HepG2 (cell line): ENCODE measurements around the gene KAZALD1. TPM values are rescaled to one million over a fixed set of nuclear protein-coding genes. Genes with fewer than 3 reads are reported as not detected.
A peak's percentile ranks its signal among the peaks of the same experiment; 100 is the strongest.

ENCODE experiments used
- CENPX ChIP-seq: sonication (generic); formaldehyde crosslinking; IDR thresholded peaks from 2 replicates; pipeline ENCODE4 v1.9.0; 2021; ENCODE audit warnings: mild to moderate bottlenecking, missing genetic modification reagents, moderate library complexity
- EHMT2 ChIP-seq: fragments of 200-600 bp; sonication (generic); IDR thresholded peaks from 2 replicates; pipeline ENCODE4 v1.7.0; 2017; ENCODE audit warnings: antibody characterized with exemption, low read depth, low read length, borderline replicate concordance
- FOXP1 ChIP-seq, 2 experiments: fragments of 450-650 bp in 1 of 2; IDR thresholded peaks; 2 replicates each; pipeline ENCODE4 v1.6.1; 2017 to 2018; ENCODE audit warnings: antibody characterized with exemption in 1 of 2
- IKZF5 ChIP-seq: IDR thresholded peaks from 2 replicates; pipeline ENCODE4 v1.6.1; 2018; ENCODE audit warnings: missing genetic modification reagents, mild to moderate bottlenecking, missing compliant biosample characterization
- KAT2B ChIP-seq: fragments of 150-350 bp; IDR thresholded peaks from 2 replicates; pipeline ENCODE4 v1.6.1; 2014; ENCODE audit warnings: low read depth, low read length, borderline replicate concordance
- MED8 ChIP-seq: sonication (generic); formaldehyde crosslinking; IDR thresholded peaks from 2 replicates; pipeline ENCODE4 v1.8.1; 2023; ENCODE audit warnings: mild to moderate bottlenecking, missing genetic modification reagents; ENCODE audit not compliant: insufficient replicate concordance
- MTA1 ChIP-seq: sonication (generic); formaldehyde crosslinking; IDR thresholded peaks from 2 replicates; pipeline ENCODE4 v1.4.0; 2020; ENCODE audit warnings: missing genetic modification reagents, mild to moderate bottlenecking, borderline replicate concordance
- MYC ChIP-seq: sonication (generic); formaldehyde crosslinking; IDR thresholded peaks from 2 replicates; pipeline ENCODE4 v1.9.0; 2021; ENCODE audit warnings: missing genetic modification reagents, borderline replicate concordance
- NFIB ChIP-seq: sonication (generic); formaldehyde crosslinking; IDR thresholded peaks from 2 replicates; pipeline ENCODE4 v1.9.0; 2021; ENCODE audit warnings: missing genetic modification reagents, mild to moderate bottlenecking, borderline replicate concordance
- PBX2 ChIP-seq: IDR thresholded peaks from 2 replicates; pipeline ENCODE4 v1.6.1; 2016; ENCODE audit warnings: control low read depth
- REL ChIP-seq: sonication (generic); formaldehyde crosslinking; conservative IDR thresholded peaks from 2 replicates; pipeline ENCODE4 v1.8.0; 2022; ENCODE audit warnings: mild to moderate bottlenecking, missing genetic modification reagents, moderate library complexity
- SALL1 ChIP-seq: sonication (generic); formaldehyde crosslinking; IDR thresholded peaks from 2 replicates; pipeline ENCODE4 v1.8.0; 2022; ENCODE audit warnings: mild to moderate bottlenecking, missing genetic modification reagents
- SATB2 ChIP-seq: sonication (generic); formaldehyde crosslinking; IDR thresholded peaks from 2 replicates; pipeline ENCODE4 v1.5.0; 2020; ENCODE audit warnings: missing genetic modification reagents
- SNRNP70 ChIP-seq: fragments of 200-400 bp; formaldehyde crosslinking; IDR thresholded peaks from 2 replicates; pipeline ENCODE4 v1.6.1; 2017; ENCODE audit warnings: mild to moderate bottlenecking, low read depth, low read length, moderate library complexity
- ZBTB38 ChIP-seq: sonication (generic); formaldehyde crosslinking; IDR thresholded peaks from 2 replicates; pipeline ENCODE4 v1.5.1; 2020; ENCODE audit warnings: mild to moderate bottlenecking, missing genetic modification reagents
- ZNF124 ChIP-seq: sonication (generic); formaldehyde crosslinking; IDR thresholded peaks from 2 replicates; pipeline ENCODE4 v1.4.0; 2020; ENCODE audit warnings: missing genetic modification reagents
- ZNF567 ChIP-seq: sonication (generic); formaldehyde crosslinking; IDR thresholded peaks from 2 replicates; pipeline ENCODE4 v1.8.1; 2023; ENCODE audit warnings: mild to moderate bottlenecking, missing genetic modification reagents, borderline replicate concordance
- ZNF577 ChIP-seq: sonication (generic); formaldehyde crosslinking; IDR thresholded peaks from 2 replicates; pipeline ENCODE4 v1.4.0; 2020; ENCODE audit warnings: mild to moderate bottlenecking, low read depth, missing genetic modification reagents, borderline replicate concordance
- ZNF605 ChIP-seq: sonication (generic); formaldehyde crosslinking; IDR thresholded peaks from 2 replicates; pipeline ENCODE4 v1.8.0; 2022; ENCODE audit warnings: mild to moderate bottlenecking, missing genetic modification reagents
- ZNF646 ChIP-seq: sonication (generic); formaldehyde crosslinking; IDR thresholded peaks from 2 replicates; pipeline ENCODE4 v1.9.0; 2021; ENCODE audit warnings: mild to moderate bottlenecking, missing genetic modification reagents
- ZNF775 ChIP-seq: sonication (generic); formaldehyde crosslinking; IDR thresholded peaks from 2 replicates; pipeline ENCODE4 v1.4.0; 2020; ENCODE audit warnings: missing genetic modification reagents, mild to moderate bottlenecking, moderate library complexity, borderline replicate concordance
- polyA plus RNA-seq, 8 experiments: library from polyadenylated mRNA; depleted of rRNA in 3 of 8; stranded (reverse) in 7 of 8; unstranded in 1 of 8; fragments of >200 nt; fragmentation: Illumina TruSeq in 4 of 8; extraction: Trizol in 4 of 8; gene quantifications; 2 replicates each; pipeline versions ENCODE4 v1.2.1 to v1.2.3, GENCODE V29; 2011 to 2016; ENCODE audit warnings: low read depth in 4 of 8, missing spikeins in 1 of 8, mixed read lengths in 1 of 8; ENCODE audit not compliant: insufficient read depth in 1 of 8
- total RNA-seq, 5 experiments: library from RNA; depleted of rRNA; stranded (reverse); fragments of >200 nt; fragmentation: Illumina TruSeq; extraction: Trizol; gene quantifications; 2 replicates each; pipeline ENCODE4 v1.2.3, GENCODE V29; 2016; ENCODE audit warnings: low read depth in 1 of 5
- TF ChIP-seq, protein P1 (sequence below): sonication (generic); formaldehyde crosslinking; IDR thresholded peaks from 2 replicates; pipeline ENCODE4 v1.4.0; 2020; ENCODE audit warnings: missing genetic modification reagents

KAZALD1 gene
- total and polyA plus RNA-seq, 2 of the 13 experiments (the other 11 are each of a cell fraction or from before 2014, with no cell fraction given): 16.7 to 27.7 TPM

GRCh38 chr10:101032637-101033224 lies 29.1 kb upstream of the KAZALD1 start (continued):
- TF ChIP-seq ZNF646 (CRISPR knock-in tag) (no peak), ZNF577 (CRISPR knock-in tag) (no peak), IKZF5 (CRISPR knock-in tag) (no peak), ZNF605 (CRISPR knock-in tag) (no peak), ZNF124 (no peak), CENPX (CRISPR knock-in tag) (no peak), SALL1 (CRISPR knock-in tag) (no peak), PBX2 (CRISPR knock-in tag) (no peak), ZNF775 (CRISPR knock-in tag) (no peak), MTA1 (CRISPR knock-in tag) (no peak; the same call in 1 of the 2 replicates), KAT2B (no peak), MYC (CRISPR knock-in tag) (0 out of 2 replicates have a peak, but pooled peaks have one; percentile 0), EHMT2 (no peak), MED8 (no peak), FOXP1 (IDR thresholded peaks at IDR 0.05) (no peak), FOXP1 (CRISPR knock-in tag; IDR thresholded peaks at IDR 0.05) (no peak), NFIB (no peak), SATB2 (CRISPR knock-in tag) (no peak), SNRNP70 (no peak), REL (CRISPR knock-in tag) (no peak), ZNF567 (no peak), ZBTB38 (peak; percentile 59; the same call in 1 of the 2 replicates)
- TF ChIP-seq, protein P1, sequence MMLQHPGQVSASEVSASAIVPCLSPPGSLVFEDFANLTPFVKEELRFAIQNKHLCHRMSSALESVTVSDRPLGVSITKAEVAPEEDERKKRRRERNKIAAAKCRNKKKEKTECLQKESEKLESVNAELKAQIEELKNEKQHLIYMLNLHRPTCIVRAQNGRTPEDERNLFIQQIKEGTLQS (CRISPR knock-in tag): peak; percentile 44; the same call in 1 of the 2 replicates
